Right lobe of liver (tissue), 4 donors: Measurements from ENCODE around the gene PCDHGC4.

ENCODE experiments used
- CTCF ChIP-seq, 4 donors: fragments of 200-600 bp in 3 of 4; fragments of 450-650 bp in 1 of 4; IDR thresholded peaks; one replicate each; pipeline versions ENCODE4 v1.5.1 to v1.8.0; 2016 to 2022; ENCODE audit warnings: antibody characterized with exemption in 4 of 4, mild to moderate bottlenecking in 2 of 4
- POLR2A ChIP-seq: fragments of 450-650 bp; IDR thresholded peaks from one replicate; pipeline ENCODE4 v1.6.1; 2017; ENCODE audit warnings: antibody characterized with exemption, mild to moderate bottlenecking
- donor health status: DM: no; HTN: no; CAD: no.
- donor health status: DM: no; HTN: no; CAD: no.
- donor health status: DM: no; HTN: yes; CAD: no.

GRCh38 chr5:141518618-141519015, 33.8 kb downstream of the PCDHGC4 start:
- no peak for TF ChIP-seq CTCF (IDR thresholded peaks at IDR 0.05)
- TF ChIP-seq POLR2A = no peak
